Umbilical cord (tissue), 2 donors: ENCODE data around the gene TNFRSF8. TPM values are rescaled to one million over a fixed set of nuclear protein-coding genes. Genes with fewer than 3 reads are reported as not detected.

Experiments used
- DNase-seq: peaks from one replicate; pipeline ENCODE4 v3.0.0-alpha.2; 2015; ENCODE audit warnings: low spot score
- total RNA-seq: library from RNA; depleted of rRNA; stranded (reverse); fragments of >200 nt; gene quantifications from one replicate; pipeline ENCODE4 v1.2.3, GENCODE V29; 2014; ENCODE audit warnings: low replicate concordance; ENCODE audit not compliant: insufficient read depth

Gene TNFRSF8
- total RNA-seq, 1 donor from 2014 or later = 0.24 TPM

GRCh38 chr1:12113433-12114339 lies 50.6 kb downstream of the TNFRSF8 start:
- DNase-seq = peak; percentile 15

- no peak for DNase-seq
Measured at GRCh38 chr1:12114340-12114683, 51.2 kb downstream of the TNFRSF8 start.

- no peak for DNase-seq
Measured at GRCh38 chr1:12114916-12115315, 51.8 kb downstream of the TNFRSF8 start.

GRCh38 chr1:12121212-12122003 lies 58.3 kb downstream of the TNFRSF8 start:
- DNase-seq = no peak

- no peak for DNase-seq
Measured at GRCh38 chr1:12123172-12123571, 60.1 kb downstream of the TNFRSF8 start.

GRCh38 chr1:12124693-12125421 lies 61.8 kb downstream of the TNFRSF8 start:
- DNase-seq = peak; percentile 75

GRCh38 chr1:12125422-12126355 lies 62.6 kb downstream of the TNFRSF8 start:
- DNase-seq = no peak

- DNase-seq = no peak
Measured at GRCh38 chr1:12126781-12127180, 63.7 kb downstream of the TNFRSF8 start.

GRCh38 chr1:12127206-12127810 lies 64.2 kb downstream of the TNFRSF8 start:
- DNase-seq = no peak

- no peak for DNase-seq
Measured at GRCh38 chr1:12128120-12128519, 65.0 kb downstream of the TNFRSF8 start.

GRCh38 chr1:12129624-12130023 lies 66.5 kb downstream of the TNFRSF8 start:
- DNase-seq = no peak

- no peak for DNase-seq
Measured at GRCh38 chr1:12130466-12131130, 67.5 kb downstream of the TNFRSF8 start.

GRCh38 chr1:12132078-12132477 lies 69.0 kb downstream of the TNFRSF8 start:
- no peak for DNase-seq

- no peak for DNase-seq
Measured at GRCh38 chr1:12134716-12135115, 71.6 kb downstream of the TNFRSF8 start.

- peak; percentile 78 for DNase-seq
Measured at GRCh38 chr1:12135612-12136011, 72.5 kb downstream of the TNFRSF8 start.

- DNase-seq = no peak
Measured at GRCh38 chr1:12136916-12137610, 74.0 kb downstream of the TNFRSF8 start.

- no peak for DNase-seq
Measured at GRCh38 chr1:12138196-12139168, 75.4 kb downstream of the TNFRSF8 start.

- DNase-seq = no peak
Measured at GRCh38 chr1:12140016-12140415, 76.9 kb downstream of the TNFRSF8 start.
